ENCODE data around the gene MAPK14. TPM values are rescaled to one million over a fixed set of nuclear protein-coding genes. Genes with fewer than 3 reads are reported as not detected.

MAPK14 gene
- total and polyA plus RNA-seq, 9 of the 15 experiments (the other 6 are each of a cell fraction or from before 2014, with no cell fraction given) = 8.8 to 62.7 (median 35.5) TPM

DNA sequence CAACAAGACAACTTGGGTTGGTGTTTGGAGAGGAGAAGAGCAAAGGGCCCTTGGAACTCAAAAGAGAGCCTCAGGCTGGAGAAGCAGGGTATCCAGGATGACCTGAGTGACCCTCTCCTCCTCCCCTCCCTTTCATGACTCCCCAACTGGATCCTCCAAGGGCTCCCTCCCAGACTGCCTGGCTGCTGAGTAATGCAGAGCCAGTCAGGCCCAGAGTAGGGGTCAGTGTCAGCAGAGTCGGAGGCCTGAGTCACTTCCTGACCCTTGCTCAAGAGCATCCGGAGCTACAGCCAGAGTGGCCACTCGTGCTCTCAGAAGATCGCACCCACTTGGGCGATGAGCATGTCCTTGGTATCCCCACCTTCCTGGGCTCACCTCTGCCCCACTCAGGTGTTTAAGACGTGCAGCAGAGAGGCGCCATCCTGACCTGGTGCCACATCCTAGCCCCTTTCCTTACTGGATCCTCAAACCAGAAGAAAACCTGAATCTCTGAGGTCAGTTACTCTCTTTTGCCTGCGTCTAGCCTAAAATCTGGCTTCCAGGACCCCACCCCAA lies 99.9 kb downstream of the MAPK14 start (continued):
- TF ChIP-seq SMARCE1 (IDR thresholded peaks at IDR 0.05) = peak; percentile 92
- TF ChIP-seq, protein P1, sequence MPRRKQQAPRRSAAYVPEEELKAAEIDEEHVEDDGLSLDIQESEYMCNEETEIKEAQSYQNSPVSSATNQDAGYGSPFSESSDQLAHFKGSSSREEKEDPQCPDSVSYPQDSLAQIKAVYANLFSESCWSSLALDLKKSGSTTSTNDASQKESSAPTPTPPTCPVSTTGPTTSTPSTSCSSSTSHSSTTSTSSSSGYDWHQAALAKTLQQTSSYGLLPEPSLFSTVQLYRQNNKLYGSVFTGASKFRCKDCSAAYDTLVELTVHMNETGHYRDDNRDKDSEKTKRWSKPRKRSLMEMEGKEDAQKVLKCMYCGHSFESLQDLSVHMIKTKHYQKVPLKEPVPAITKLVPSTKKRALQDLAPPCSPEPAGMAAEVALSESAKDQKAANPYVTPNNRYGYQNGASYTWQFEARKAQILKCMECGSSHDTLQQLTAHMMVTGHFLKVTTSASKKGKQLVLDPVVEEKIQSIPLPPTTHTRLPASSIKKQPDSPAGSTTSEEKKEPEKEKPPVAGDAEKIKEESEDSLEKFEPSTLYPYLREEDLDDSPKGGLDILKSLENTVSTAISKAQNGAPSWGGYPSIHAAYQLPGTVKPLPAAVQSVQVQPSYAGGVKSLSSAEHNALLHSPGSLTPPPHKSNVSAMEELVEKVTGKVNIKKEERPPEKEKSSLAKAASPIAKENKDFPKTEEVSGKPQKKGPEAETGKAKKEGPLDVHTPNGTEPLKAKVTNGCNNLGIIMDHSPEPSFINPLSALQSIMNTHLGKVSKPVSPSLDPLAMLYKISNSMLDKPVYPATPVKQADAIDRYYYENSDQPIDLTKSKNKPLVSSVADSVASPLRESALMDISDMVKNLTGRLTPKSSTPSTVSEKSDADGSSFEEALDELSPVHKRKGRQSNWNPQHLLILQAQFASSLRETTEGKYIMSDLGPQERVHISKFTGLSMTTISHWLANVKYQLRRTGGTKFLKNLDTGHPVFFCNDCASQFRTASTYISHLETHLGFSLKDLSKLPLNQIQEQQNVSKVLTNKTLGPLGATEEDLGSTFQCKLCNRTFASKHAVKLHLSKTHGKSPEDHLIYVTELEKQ (CRISPR knock-in tag; IDR thresholded peaks at IDR 0.05) = no peak
- no peak for TF ChIP-seq ZNF24 (IDR thresholded peaks at IDR 0.05)
- TF ChIP-seq, protein P2, sequence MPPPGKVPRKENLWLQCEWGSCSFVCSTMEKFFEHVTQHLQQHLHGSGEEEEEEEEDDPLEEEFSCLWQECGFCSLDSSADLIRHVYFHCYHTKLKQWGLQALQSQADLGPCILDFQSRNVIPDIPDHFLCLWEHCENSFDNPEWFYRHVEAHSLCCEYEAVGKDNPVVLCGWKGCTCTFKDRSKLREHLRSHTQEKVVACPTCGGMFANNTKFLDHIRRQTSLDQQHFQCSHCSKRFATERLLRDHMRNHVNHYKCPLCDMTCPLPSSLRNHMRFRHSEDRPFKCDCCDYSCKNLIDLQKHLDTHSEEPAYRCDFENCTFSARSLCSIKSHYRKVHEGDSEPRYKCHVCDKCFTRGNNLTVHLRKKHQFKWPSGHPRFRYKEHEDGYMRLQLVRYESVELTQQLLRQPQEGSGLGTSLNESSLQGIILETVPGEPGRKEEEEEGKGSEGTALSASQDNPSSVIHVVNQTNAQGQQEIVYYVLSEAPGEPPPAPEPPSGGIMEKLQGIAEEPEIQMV (tag; conservative IDR thresholded peaks at IDR 0.05; ENCODE audit: low read depth) = no peak
- TF ChIP-seq RBM34 (IDR thresholded peaks at IDR 0.05; ENCODE audit: borderline replicate concordance, insufficient read depth, low read length) = no peak
- TF ChIP-seq NFIC (IDR thresholded peaks at IDR 0.05) = no peak
- TF ChIP-seq ZSCAN32 (CRISPR knock-in tag; IDR thresholded peaks at IDR 0.05) = no peak
- peak; percentile 63 for TF ChIP-seq NEUROD1 (IDR thresholded peaks at IDR 0.05; ENCODE audit: borderline replicate concordance, low read depth, low read length, partially characterized antibody)
- no peak for TF ChIP-seq RBBP5 (IDR thresholded peaks at IDR 0.05; ENCODE audit: borderline replicate concordance, insufficient read depth, low read length, poor library complexity, severe bottlenecking)
- TF ChIP-seq EHMT2 (IDR thresholded peaks at IDR 0.05) = peak; percentile 84
- TF ChIP-seq, protein P3, sequence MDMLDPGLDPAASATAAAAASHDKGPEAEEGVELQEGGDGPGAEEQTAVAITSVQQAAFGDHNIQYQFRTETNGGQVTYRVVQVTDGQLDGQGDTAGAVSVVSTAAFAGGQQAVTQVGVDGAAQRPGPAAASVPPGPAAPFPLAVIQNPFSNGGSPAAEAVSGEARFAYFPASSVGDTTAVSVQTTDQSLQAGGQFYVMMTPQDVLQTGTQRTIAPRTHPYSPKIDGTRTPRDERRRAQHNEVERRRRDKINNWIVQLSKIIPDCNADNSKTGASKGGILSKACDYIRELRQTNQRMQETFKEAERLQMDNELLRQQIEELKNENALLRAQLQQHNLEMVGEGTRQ (CRISPR knock-in tag; IDR thresholded peaks at IDR 0.05) = no peak
- TF ChIP-seq, protein P4, sequence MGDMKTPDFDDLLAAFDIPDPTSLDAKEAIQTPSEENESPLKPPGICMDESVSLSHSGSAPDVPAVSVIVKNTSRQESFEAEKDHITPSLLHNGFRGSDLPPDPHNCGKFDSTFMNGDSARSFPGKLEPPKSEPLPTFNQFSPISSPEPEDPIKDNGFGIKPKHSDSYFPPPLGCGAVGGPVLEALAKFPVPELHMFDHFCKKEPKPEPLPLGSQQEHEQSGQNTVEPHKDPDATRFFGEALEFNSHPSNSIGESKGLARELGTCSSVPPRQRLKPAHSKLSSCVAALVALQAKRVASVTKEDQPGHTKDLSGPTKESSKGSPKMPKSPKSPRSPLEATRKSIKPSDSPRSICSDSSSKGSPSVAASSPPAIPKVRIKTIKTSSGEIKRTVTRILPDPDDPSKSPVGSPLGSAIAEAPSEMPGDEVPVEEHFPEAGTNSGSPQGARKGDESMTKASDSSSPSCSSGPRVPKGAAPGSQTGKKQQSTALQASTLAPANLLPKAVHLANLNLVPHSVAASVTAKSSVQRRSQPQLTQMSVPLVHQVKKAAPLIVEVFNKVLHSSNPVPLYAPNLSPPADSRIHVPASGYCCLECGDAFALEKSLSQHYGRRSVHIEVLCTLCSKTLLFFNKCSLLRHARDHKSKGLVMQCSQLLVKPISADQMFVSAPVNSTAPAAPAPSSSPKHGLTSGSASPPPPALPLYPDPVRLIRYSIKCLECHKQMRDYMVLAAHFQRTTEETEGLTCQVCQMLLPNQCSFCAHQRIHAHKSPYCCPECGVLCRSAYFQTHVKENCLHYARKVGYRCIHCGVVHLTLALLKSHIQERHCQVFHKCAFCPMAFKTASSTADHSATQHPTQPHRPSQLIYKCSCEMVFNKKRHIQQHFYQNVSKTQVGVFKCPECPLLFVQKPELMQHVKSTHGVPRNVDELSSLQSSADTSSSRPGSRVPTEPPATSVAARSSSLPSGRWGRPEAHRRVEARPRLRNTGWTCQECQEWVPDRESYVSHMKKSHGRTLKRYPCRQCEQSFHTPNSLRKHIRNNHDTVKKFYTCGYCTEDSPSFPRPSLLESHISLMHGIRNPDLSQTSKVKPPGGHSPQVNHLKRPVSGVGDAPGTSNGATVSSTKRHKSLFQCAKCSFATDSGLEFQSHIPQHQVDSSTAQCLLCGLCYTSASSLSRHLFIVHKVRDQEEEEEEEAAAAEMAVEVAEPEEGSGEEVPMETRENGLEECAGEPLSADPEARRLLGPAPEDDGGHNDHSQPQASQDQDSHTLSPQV (IDR thresholded peaks at IDR 0.05) = peak; percentile 97
- TF ChIP-seq EGR1 (conservative IDR thresholded peaks at IDR 0.05) = no peak
- peak; percentile 29; the same call in 1 of the 2 replicates for TF ChIP-seq MYC (IDR thresholded peaks at IDR 0.05; ENCODE audit: low read depth, low read length)
- no peak for TF ChIP-seq MYC (CRISPR knock-in tag; IDR thresholded peaks at IDR 0.05; ENCODE audit: borderline replicate concordance, low read depth)
- no peak for TF ChIP-seq ZBTB1 (CRISPR knock-in tag; IDR thresholded peaks at IDR 0.05; ENCODE audit: borderline replicate concordance, low read depth)
